Measurements from ENCODE around the gene FGF14.

The FGF14 gene

DNA sequence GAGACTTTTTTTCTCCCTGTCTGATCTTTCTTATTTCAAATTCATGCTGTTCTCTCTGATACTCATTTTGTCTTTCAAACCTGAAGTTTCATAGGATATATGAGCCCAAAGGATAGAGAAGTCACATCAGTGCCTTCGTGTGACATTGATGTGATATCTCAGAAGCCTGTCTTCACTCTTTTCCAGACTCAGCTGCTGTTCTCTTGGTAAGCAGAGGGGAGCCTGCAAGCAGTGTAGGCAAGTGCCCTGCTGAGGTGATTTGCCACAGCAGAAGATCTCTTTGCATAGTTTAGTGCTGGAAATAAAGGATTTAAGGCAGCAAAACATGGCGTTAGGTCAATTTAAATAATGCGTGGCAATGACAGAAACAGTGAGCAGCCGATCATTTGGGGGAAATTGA, 602.7 kb downstream of the FGF14 start:
- Histone ChIP-seq H3K27ac (ENCODE audit: poor library complexity, severe bottlenecking) (no peak overlapping the region), H3K9me3 (ENCODE audit: severe bottlenecking) (no peaks in the 10 kb centered on the region), H3K27me3 (ENCODE audit: insufficient read depth, poor library complexity, severe bottlenecking) (no peaks in the 10 kb centered on the region), H3K36me3 (ENCODE audit: low read depth) (no peaks in the 10 kb centered on the region), H3K4me3 (ENCODE audit: severe bottlenecking) (no peak overlapping the region), H3K4me1 (ENCODE audit: insufficient read depth, poor library complexity, severe bottlenecking) (no peaks in the 10 kb centered on the region)
- TF ChIP-seq CTCF (IDR thresholded peaks at IDR 0.05; ENCODE audit: poor library complexity, severe bottlenecking): no peak
- ATAC-seq (ENCODE audit: low read depth): no peak
- no peak for DNase-seq (ENCODE audit: low spot score)

- no peaks in the 10 kb centered on the region for H3K4me1 ChIP-seq (ENCODE audit: insufficient read depth, poor library complexity, severe bottlenecking)
- H3K27me3 ChIP-seq (ENCODE audit: insufficient read depth, poor library complexity, severe bottlenecking): no peaks in the 10 kb centered on the region
- no peak overlapping the region for H3K27ac ChIP-seq (ENCODE audit: poor library complexity, severe bottlenecking)
- no peaks in the 10 kb centered on the region for H3K9me3 ChIP-seq (ENCODE audit: severe bottlenecking)
- ATAC-seq (ENCODE audit: low read depth) (no peak), DNase-seq (ENCODE audit: low spot score) (no peak)
- TF ChIP-seq CTCF (IDR thresholded peaks at IDR 0.05; ENCODE audit: poor library complexity, severe bottlenecking): no peak
- no peaks in the 10 kb centered on the region for H3K36me3 ChIP-seq (ENCODE audit: low read depth)
- no peak overlapping the region for H3K4me3 ChIP-seq (ENCODE audit: severe bottlenecking)
Observed at GRCh38 chr13:101798437-101798836, 603.4 kb downstream of the FGF14 start.

DNA sequence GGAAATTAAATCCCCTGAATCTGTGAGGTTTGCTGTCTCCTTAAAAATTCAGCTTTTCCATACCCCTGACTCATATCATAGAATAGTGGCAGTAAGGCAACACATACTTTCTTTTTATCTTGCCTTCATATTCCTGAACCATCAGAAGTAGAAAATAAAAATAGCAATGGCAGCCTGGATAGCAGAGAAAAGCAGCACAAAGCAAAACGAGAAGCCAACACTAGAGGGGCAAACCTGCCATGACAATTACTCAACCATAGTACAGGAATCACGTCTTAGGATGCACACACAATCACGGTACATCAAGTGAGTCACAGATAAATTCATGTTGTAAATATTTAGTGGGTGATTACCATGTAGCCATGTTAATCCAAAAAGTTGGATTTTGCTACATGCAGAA, 606.4 kb downstream of the FGF14 start:
- Histone ChIP-seq H3K27ac (ENCODE audit: poor library complexity, severe bottlenecking) (no peak overlapping the region), H3K4me1 (ENCODE audit: insufficient read depth, poor library complexity, severe bottlenecking) (no peaks in the 10 kb centered on the region), H3K27me3 (ENCODE audit: insufficient read depth, poor library complexity, severe bottlenecking) (no peaks in the 10 kb centered on the region), H3K4me3 (ENCODE audit: severe bottlenecking) (no peak overlapping the region), H3K36me3 (ENCODE audit: low read depth) (no peaks in the 10 kb centered on the region), H3K9me3 (ENCODE audit: severe bottlenecking) (no peaks in the 10 kb centered on the region)
- ATAC-seq (ENCODE audit: low read depth) (no peak), DNase-seq (ENCODE audit: low spot score) (no peak)
- TF ChIP-seq CTCF (IDR thresholded peaks at IDR 0.05; ENCODE audit: poor library complexity, severe bottlenecking): no peak

DNA sequence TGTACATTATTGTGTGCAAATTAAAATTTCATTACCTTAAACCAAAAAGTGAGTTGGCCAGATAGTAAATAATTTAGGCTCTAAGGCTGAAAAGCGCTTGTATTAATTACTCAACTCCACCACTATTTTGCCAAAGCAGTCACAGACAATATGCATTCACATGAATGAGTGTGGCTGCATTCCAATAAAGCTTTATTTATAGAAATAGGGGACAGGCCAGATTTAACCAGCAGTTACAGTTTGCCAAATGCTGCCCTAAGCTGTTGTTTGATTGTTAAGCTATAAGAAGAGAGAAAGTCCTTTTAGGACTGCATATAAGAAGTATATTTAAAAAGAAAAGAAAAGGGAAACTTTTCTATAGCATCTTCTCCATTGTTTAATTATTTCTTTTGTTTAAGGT, 606.8 kb downstream of the FGF14 start:
- no peak for TF ChIP-seq CTCF (IDR thresholded peaks at IDR 0.05; ENCODE audit: poor library complexity, severe bottlenecking)
- Histone ChIP-seq H3K4me1 (ENCODE audit: insufficient read depth, poor library complexity, severe bottlenecking) (no peaks in the 10 kb centered on the region), H3K27ac (ENCODE audit: poor library complexity, severe bottlenecking) (no peak overlapping the region), H3K4me3 (ENCODE audit: severe bottlenecking) (no peak overlapping the region), H3K9me3 (ENCODE audit: severe bottlenecking) (no peaks in the 10 kb centered on the region), H3K36me3 (ENCODE audit: low read depth) (no peaks in the 10 kb centered on the region), H3K27me3 (ENCODE audit: insufficient read depth, poor library complexity, severe bottlenecking) (no peaks in the 10 kb centered on the region)
- no peak for DNase-seq (ENCODE audit: low spot score)
- ATAC-seq (ENCODE audit: low read depth): no peak

DNA sequence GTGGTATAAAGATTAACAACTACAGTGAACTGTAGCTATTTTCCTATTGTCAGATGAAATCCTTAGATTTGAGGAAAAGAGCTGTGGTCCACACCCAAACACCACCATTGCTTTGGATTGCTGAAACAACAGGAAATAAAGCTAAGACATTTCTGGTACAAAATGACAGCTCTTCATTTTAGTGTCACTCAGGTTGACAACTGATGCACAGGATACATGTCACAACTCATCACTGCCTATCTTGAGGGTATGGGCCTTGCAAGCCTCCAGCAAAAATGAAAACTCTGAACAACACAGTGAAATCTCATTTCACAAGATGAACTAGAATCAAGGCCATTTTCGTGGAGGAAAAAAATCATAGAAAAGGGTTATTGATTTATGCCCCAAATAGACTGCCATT, 609.7 kb downstream of the FGF14 start:
- Histone ChIP-seq H3K9me3 (ENCODE audit: severe bottlenecking) (no peaks in the 10 kb centered on the region), H3K4me1 (ENCODE audit: insufficient read depth, poor library complexity, severe bottlenecking) (no peaks in the 10 kb centered on the region), H3K27ac (ENCODE audit: poor library complexity, severe bottlenecking) (no peak overlapping the region), H3K27me3 (ENCODE audit: insufficient read depth, poor library complexity, severe bottlenecking) (peaks cover 2% of the 10 kb centered on the region), H3K4me3 (ENCODE audit: severe bottlenecking) (no peak overlapping the region), H3K36me3 (ENCODE audit: low read depth) (no peaks in the 10 kb centered on the region)
- DNase-seq (ENCODE audit: low spot score) (no peak), ATAC-seq (ENCODE audit: low read depth) (no peak)
- TF ChIP-seq CTCF (IDR thresholded peaks at IDR 0.05; ENCODE audit: poor library complexity, severe bottlenecking): no peak
